ENCODE measurements around the gene EFNA2. TPM values are rescaled to one million over a fixed set of nuclear protein-coding genes. Genes with fewer than 3 reads are reported as not detected.

EFNA2 gene
- total RNA-seq (2014; rRNA removed; shearing (Covaris generic); ENCODE audit: low replicate concordance) = 0.76 TPM in 1 of 2 replicates, not detected in the other

GRCh38 chr19:1285737-1286360, at the start of gene EFNA2:
EFNA2 (plus strand) TSS chr19:1285873; CDS start chr19:1286169, 296 bp downstream.
- Histone ChIP-seq H3K27me3 (peaks cover 3% of the 10 kb centered on the region), H3K36me3 (no peaks in the 10 kb centered on the region), H3K4me3 (no peak within 1 kb of the TSS), H3K9me3 (no peaks in the 10 kb centered on the region)
- no peak for DNase-seq

DNA sequence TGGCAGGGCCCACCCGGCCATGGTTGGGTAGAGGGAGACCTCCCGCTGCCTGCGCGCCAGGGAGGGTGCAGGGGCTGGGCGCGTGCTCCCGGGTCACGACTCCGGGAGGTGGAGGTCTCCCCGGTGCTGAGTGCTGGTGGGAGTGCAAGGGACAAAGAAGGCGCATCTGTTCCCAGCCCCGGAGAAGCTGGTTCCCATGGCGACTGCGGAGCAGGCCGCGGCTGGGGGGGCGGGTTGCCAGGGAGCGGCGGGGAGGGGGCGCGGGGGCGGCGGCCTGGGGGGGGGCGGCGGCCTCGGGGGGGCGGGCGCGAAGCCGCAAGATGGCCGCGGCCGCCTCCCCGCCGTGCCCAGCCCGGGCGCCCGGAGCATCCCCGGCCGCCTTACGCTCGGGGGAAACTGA, 49.1 kb upstream of the EFNA2 start:
- Histone ChIP-seq H3K4me3 (peak overlapping the region; percentile 54), H3K36me3 (no peaks in the 10 kb centered on the region), H3K27me3 (no peaks in the 10 kb centered on the region), H3K9me3 (no peaks in the 10 kb centered on the region)
- no peak for DNase-seq

- Histone ChIP-seq H3K27me3 (no peaks in the 10 kb centered on the region), H3K36me3 (no peaks in the 10 kb centered on the region), H3K9me3 (no peaks in the 10 kb centered on the region), H3K4me3 (peak overlapping the region; percentile 54)
- no peak for DNase-seq
Observed at GRCh38 chr19:1237027-1237659, 48.5 kb upstream of the EFNA2 start.

GRCh38 chr19:1237754-1238368, 47.8 kb upstream of the EFNA2 start, which contains the start of gene CBARP:
CBARP (minus strand) TSS chr19:1238005; CDS start chr19:1236100, 1,905 bp downstream.
- Histone ChIP-seq H3K36me3 (no peaks in the 10 kb centered on the region), H3K9me3 (no peaks in the 10 kb centered on the region), H3K4me3 (peak within 1 kb of the TSS; percentile 54), H3K27me3 (no peaks in the 10 kb centered on the region)
- DNase-seq = peak; percentile 52

- H3K4me3 ChIP-seq = no peak overlapping the region
- DNase-seq = no peak
- no peaks in the 10 kb centered on the region for H3K27me3 ChIP-seq
- no peaks in the 10 kb centered on the region; the same call in 1 of the 2 replicates for H3K36me3 ChIP-seq
- no peaks in the 10 kb centered on the region for H3K9me3 ChIP-seq
Observed at GRCh38 chr19:1238369-1239303, 47.0 kb upstream of the EFNA2 start.

DNA sequence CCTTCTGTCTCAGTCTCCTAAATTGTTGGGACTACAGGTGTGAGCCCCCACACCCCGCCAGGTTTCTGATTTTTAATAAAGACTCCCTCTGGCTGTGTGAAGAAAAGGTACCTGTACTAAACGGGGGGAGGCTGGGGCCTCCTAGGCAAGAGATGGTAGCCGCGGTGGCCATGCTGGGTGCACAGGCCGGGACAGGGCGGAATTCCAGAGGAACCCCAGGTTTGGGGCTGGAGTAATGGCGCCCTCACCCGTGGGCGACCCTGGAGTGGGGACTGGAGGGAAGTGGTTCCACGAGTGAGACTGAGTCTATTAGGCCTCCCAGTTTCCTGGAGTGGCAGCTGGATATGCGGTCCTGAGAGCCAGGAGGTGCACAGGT, 46.3 kb upstream of the EFNA2 start:
- Histone ChIP-seq H3K27me3 (no peaks in the 10 kb centered on the region), H3K9me3 (no peaks in the 10 kb centered on the region), H3K4me3 (no peak overlapping the region), H3K36me3 (peaks cover 5% of the 10 kb centered on the region)
- no peak for DNase-seq

DNA sequence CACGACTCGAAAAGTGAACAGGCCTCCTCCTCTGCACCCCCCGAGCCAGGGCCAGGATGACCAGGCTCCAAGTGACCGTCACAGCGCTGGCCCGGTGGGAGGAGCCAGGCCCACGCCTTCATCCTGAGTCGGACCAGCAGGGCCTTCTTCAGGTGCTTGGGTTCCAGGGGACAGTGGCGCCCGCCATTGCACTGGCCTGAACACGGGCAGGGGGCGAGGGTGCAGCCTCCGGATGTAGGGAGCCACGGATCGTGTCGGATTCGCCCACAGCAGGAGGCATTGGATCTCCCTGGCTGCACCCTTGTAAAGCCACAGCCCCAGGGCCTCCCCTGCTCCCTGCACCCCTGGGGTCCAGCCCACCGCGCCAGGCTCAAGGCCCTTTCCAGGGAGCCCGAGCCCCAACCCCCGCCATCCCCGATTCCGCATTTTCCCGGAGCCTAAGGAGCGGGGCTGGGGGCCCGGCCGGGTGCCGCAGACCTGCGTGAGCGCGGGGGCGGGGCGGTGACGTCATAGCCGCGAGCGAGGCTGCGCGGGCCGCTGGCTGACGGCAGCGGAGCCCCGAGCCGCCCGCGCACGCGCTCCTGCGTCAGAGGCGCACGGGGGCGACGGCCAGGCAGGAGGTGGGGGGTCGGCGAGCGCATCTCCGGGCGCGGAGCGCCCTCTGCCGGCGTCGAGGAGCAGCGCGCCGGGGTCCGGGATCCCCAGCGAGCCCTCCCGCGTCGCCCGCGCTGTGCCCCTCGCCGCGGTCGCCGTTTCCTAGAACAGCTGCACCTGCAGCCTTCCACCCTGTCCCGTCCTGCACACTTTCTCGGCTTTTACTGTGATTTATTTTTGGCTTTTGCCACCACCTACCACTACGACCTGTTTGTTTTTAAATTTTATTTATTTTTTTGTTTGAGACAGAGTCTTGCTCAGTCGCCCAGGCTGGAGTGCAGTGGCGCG, 45.6 kb upstream of the EFNA2 start:
- peak; percentile 79 for DNase-seq
- no peaks in the 10 kb centered on the region for H3K9me3 ChIP-seq
- H3K36me3 ChIP-seq = peaks cover 5% of the 10 kb centered on the region
- H3K27me3 ChIP-seq = no peaks in the 10 kb centered on the region
- no peak overlapping the region for H3K4me3 ChIP-seq

- no peak for DNase-seq
- H3K4me3 ChIP-seq = peak overlapping the region; percentile 61
- H3K27me3 ChIP-seq = no peaks in the 10 kb centered on the region
- no peaks in the 10 kb centered on the region for H3K9me3 ChIP-seq
- H3K36me3 ChIP-seq = peaks cover 5% of the 10 kb centered on the region
Observed at GRCh38 chr19:1240925-1241324, 44.7 kb upstream of the EFNA2 start.

DNA sequence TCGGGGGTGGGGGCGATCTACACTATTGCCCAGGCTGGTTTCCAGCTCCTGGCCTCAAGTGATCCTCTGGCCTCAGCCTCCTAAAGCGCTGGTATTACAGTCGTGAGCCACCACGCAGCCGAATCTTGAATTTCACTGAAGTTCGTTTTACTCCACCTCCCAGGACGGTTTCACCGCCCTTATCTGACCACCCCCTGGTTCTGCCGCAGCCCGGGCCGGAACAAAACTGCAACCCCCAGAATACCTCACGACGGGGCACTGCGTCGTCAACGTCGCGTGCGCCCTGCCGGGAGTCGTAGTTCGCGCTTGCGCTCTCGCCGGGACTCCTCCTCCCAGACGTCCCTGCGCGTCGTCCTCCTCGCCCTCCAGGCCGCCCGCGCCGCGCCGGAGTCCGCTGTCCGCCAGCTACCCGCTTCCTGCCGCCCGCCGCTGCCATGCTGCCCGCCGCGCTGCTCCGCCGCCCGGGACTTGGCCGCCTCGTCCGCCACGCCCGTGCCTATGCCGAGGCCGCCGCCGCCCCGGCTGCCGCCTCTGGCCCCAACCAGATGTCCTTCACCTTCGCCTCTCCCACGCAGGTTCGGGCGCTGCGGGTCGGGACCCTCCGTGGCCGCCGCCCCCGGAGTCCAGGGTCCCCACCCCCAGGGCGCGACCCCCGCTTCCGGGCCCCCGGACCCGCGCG, 44.1 kb upstream of the EFNA2 start, which contains the start of gene ATP5F1D:
ATP5F1D (plus strand) TSS at position 335 of the 679 bp plus-strand sequence; CDS start at position 435, 100 bp downstream.
- Histone ChIP-seq H3K4me3 (peak within 1 kb of the TSS; percentile 61), H3K27me3 (no peaks in the 10 kb centered on the region), H3K9me3 (no peaks in the 10 kb centered on the region), H3K36me3 (peaks cover 5% of the 10 kb centered on the region)
- DNase-seq = peak; percentile 87

DNA sequence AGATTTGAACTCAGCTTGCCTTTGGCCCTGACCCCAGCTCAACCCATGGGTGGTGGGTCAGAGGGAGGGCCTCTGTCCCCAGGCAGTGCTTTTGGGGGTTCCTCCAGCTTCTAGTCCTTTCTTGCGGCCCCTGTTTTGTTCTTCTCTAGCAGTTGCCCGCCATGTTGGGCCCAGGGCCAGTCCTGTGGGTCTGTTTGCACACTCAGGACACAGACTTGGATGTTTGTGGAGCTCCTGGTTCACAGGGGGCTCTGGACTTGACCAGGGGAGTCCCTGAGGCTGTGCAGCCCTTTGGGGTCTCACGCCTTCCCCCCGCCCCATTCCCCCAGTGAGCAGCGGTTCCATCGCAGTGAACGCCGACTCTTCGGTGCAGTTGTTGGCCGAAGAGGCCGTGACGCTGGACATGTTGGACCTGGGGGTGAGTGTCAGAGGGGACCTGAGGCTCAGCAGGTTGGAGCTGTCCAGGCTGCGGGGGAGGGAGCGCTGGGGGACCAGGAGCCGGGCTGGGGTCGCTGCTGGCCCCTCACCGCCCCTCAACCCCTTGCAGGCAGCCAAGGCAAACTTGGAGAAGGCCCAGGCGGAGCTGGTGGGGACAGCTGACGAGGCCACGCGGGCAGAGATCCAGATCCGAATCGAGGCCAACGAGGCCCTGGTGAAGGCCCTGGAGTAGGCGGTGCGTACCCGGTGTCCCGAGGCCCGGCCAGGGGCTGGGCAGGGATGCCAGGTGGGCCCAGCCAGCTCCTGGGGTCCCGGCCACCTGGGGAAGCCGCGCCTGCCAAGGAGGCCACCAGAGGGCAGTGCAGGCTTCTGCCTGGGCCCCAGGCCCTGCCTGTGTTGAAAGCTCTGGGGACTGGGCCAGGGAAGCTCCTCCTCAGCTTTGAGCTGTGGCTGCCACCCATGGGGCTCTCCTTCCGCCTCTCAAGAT, 41.6 kb upstream of the EFNA2 start:
- Histone ChIP-seq H3K36me3 (peaks cover 5% of the 10 kb centered on the region), H3K27me3 (no peaks in the 10 kb centered on the region), H3K9me3 (no peaks in the 10 kb centered on the region), H3K4me3 (peak overlapping the region; percentile 28)
- peak; percentile 83 for DNase-seq

GRCh38 chr19:1244693-1245451, 40.8 kb upstream of the EFNA2 start:
- Histone ChIP-seq H3K27me3 (no peaks in the 10 kb centered on the region), H3K9me3 (no peaks in the 10 kb centered on the region), H3K4me3 (peak overlapping the region; percentile 28), H3K36me3 (peaks cover 7% of the 10 kb centered on the region)
- peak; percentile 83 for DNase-seq

GRCh38 chr19:1245494-1246264, 40.0 kb upstream of the EFNA2 start:
- H3K4me3 ChIP-seq = no peak overlapping the region
- H3K9me3 ChIP-seq = no peaks in the 10 kb centered on the region
- peaks cover 9% of the 10 kb centered on the region for H3K36me3 ChIP-seq
- no peaks in the 10 kb centered on the region for H3K27me3 ChIP-seq
- no peak for DNase-seq

Data from MG63 (cell line).